HG02678 (cell line): ENCODE data around the gene SLX9.

Experiments
- ATAC-seq: cut with Tn5 transposase; IDR thresholded peaks from one replicate; pipeline ENCODE4 v1.9.1; 2021; ENCODE audit warnings: mild to moderate bottlenecking, moderate library complexity; ENCODE audit not compliant: unreplicated experiment

The SLX9 gene

DNA sequence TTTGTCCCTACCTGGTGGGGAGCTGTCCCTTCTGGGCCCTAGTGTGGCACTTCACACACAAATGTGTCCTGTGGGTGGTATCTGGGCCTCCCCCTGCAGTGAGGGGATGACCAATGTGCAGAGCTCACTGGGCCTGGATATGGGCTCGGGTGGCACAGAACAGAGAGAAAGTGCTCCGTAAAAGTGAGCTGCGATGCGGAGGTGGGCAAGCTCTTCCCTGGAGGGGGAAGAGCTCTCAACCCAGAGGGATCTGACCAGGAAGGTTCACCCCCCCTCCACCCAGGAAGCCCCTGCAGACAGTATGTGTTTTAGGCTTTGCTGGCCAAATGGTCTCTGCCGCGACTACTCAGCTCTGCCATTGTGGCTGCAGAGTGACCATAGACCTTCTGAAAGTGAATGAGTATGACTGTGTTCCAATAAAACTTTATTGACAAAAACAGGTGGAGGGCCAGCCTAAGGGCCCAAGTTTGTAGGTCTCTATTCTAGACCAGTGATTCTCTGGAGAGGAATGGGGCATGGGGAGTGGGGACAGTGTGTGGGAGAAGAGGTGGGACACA, 10.5 kb upstream of the SLX9 start:
- no peak for ATAC-seq

DNA sequence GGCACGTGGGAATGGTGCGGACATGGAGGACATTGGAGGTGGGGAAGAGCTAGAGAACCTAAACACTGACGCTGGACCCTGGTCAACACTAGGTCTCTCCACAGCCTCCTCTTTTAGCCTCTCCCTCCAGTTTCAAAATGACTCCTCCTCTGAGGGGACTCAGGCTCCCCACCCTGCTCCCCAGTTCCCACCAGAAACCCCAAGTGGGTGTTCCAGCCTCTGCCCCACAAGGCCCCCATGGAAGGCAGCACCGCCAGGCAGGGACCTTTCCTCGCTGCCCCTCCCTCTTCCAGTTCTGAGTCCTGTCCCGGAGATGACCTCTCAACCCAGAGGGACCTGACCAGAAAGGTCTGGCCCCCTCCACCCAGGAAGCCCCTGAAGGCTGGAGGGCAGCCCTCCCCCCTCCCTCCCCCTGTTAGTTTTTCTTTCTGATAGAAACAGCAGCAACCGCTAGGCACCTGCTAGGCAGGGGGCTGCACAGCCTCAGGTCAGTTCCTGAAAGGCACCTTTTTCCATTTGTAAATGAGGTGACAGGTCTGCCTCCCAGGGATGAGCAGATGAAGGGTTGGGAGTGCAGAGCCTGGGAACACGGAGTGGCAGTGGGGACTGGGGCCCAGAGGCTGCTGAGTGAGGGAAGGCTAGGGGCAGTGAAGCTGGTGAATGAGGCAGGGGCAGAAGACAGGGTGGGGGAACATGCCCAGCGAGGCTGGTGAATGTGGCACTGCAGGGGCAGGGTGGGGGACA, 9.9 kb upstream of the SLX9 start:
- ATAC-seq, result no peak

DNA sequence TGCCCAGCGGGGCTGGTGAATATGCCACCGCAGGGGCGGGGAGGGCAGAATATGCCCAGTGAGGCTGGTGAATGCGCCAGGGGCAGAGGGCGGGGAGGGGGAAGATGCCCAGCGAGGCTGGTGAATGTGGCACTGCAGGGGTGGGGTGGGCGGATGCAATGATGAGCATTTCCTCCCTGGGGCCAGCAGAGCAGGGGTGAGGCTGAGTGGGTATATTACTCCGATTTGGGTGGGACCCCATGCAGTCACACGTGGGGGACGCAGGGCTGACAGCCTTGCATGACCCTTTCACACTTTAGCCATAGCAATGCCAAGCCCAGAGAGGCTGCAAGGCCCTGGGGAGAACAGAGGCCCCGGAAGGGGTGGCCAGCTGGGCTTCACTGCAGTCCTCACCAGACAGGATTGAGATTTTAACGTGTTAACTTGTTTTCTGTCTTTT, 9.3 kb upstream of the SLX9 start:
- ATAC-seq, result no peak

DNA sequence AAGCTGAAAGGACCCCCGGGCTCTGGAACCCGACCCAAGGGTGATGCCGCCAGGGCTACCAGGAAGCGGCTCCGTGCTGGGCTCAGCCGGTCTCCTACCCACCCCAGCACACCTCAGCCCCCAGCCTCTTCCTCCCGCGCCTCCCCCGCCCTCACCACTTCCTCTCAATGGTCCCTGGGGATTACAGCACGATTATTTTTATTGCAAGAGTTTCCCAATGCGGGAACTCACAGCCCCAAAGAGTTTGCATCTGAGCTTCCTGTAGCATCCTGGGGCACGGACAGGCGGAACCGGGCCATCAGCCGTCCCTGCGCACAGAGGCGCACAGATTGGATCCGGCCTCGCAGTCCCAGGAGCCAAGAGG, 8.7 kb upstream of the SLX9 start:
- ATAC-seq, result no peak

DNA sequence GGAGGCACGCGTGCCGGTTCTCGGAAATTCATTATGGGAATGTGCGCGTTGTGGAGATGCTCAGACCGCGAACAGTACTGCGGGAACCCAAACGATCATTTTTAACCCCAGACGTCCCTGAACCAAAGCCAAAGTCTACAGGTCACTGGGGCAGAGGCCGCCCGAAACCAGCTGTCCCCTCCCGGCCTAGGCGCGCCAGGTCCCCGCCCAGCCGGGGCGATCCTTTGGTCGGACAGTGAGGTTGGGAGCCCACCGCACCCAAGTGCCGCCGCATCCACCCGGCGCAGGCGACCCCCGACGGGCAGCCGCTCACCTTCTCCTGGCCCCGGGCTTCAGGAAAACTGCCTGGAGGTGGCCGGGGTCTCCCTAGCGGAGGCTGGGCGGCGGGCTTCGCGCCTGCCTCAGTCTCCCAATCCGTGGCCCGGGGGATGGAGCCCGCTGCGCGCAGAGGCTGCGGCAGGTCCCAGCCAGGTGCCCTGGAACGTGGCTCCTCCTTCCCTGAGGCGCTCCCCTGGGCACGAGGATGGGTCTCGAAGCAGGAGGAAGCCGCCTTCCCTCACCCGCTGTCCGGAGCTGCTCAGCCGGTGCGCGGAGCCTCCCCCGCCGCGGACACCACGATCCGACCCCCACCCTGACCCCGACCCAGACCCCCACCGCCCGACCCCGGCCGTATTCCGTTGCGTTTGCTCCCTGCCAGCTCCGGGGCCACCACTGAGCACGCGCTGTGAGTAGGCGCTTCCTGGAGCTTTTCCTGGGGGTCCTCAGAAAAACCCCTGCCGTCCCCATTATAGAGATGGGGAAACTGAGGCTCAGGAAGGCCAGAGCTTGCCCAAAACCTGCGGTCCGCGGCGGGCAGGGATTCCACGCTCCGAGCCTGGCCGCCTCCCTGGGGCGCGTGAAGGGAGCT, 8.1 kb upstream of the SLX9 start:
- no peak for ATAC-seq

DNA sequence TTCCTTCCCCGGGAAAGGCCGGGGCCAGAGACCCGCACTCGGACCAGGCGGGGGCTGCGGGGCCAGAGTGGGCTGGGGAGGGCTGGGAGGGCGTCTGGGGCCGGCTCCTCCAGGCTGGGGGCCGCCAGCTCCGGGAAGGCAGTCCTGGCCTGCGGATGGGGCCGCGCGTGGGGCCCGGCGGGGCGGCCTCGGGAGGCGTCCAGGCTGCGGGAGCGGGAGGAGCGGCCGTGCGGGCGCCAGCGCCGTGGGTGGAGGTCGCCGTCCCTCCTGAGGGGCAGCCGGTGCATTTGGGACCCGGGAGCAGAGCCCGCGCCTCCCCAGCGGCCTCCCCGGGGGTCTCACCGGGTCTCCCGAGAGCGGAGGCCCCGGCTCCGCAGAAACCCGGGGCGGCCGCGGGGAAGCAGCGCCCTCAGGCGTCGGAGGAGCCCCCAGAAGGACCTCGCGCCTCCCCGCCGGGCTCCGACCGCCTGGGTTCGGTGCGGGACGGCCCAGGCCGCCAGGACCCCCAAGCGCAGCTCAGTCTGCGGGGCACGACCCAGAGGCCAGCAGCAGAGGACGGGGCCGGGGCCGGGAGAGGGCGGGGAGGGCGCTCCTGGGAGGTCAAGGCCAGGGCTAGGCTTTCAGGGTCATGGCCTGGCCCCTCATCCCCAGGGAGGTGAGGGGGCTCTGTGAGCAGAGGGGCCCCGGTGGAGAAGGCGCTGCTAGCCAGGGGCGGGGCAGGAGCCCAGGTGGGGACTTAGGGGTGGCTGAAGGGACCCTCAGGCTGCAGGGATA, 7.2 kb upstream of the SLX9 start:
- no peak for ATAC-seq

DNA sequence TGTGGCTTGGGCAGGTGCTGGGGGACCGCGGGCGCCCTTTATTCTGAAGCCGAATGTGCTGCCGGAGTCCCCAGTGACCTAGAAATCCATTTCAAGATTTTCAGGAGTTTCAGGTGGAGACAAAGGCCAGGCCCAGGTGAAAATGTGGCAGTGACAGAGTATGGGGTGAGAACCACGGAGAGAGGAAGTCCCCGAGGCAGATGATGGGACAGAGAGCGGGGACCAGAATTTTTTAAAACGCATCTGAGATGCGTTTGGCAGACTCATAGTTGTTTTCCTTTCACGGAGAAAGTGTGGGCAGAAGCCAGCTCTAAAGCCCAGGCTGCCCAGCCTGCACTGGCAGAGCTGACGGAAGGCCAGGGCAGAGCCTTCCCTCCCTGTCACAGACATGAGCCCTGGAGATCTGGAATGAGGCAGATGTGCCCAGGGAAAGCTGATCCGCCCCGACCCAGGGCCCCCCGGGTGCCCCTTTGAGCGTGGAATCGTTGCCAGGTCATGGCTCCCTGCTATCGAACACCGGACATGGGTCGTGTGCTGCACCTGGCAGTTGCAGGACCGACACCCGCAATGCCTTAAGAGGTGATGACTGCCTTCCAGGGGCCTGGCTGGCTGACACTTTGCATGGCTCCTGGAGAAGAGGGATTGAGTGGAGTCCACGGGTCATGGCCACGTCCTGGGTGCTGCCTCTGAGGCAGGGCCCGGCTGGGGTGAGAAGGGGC, 6.5 kb upstream of the SLX9 start:
- no peak for ATAC-seq

DNA sequence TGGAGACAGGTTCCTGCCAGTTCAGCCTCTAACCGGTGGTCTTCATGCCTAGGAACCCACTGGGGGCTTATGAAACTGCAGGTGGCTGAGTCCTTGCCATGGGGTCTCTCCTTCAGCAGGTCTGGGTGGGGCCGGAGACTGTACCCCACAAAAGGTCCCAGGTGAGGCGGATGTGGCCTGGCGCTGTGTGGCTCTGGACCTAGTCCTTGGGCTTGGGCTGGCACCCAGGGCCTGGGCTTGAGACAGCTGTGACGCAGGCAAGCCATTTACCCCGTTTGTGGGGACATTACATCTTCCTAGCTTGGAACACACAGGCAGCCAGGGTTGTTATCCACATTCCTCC, 5.9 kb upstream of the SLX9 start:
- no peak for ATAC-seq

DNA sequence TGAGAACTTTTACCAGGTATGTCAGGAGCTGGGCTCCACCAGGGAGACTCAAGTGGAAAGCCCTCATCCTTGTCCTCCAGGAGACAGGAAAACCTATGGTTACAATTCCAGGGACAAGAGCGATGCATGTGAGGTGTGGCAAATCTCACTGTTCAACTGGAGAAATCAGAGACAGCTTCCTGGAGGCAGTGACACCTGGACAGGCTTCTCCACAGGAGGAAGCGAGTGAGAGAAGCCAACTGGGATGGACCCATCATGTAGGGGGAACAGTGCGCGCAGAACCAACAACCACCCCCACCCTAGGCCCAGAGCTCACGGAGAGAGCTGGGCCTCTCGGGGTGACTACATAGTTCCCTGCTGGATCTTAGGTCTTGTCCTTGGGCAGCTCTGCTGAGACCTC, 5.6 kb upstream of the SLX9 start:
- ATAC-seq, result no peak

DNA sequence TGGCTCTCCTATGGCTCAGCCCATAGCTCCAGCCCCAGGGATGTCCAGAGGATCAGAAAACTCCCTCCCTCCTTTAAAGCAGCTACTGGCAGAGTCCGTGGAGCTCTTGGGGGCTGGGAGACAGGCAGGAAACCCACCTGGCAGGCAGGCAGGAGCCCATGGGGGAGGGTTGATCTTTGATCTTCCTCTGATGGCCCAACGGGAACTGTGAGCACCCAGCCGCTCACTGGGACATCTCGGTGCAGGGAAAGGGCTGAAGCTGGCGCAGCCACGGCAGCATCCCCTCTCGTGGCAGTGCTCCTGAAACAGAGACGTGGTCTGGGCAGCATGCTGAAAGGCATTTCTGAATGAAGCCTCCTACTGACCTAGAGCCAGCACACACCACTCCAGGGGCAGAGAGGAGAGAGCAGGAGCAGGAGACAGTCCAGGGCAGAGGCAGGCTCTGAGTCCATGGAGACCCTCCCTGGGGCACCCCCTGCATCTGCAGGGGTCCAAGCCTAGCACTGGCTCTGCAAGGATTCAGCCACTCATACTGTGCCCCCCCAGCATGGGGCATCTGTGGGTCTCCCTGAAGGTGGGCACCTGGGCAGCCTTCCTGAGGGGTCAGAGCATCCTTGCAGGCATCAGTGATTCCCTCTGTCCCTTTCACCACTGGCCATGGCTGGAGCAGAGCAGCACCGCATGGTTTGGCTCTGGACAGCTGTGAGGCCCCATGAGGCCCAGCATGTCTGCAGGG, 4.9 kb upstream of the SLX9 start:
- no peak for ATAC-seq

DNA sequence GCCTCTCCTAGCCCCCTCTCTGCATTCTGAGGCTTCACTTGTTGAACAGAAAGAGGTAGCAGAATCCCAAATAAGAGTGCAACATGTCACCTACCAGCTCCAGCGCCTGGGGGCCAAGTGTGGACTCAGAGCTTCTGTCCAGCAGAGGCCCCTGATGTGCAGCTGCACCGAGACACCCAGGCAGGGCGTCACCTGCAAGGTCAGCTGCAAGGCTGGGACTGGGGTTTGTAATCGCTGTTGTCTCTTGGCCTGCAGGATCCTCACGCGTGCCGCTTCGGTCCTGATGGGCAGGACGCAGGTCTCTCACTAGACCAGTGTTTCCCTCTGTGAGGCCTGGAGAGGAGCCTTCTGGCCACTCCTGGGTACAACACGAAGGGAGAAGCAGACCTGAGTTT, 4.3 kb upstream of the SLX9 start:
- no peak for ATAC-seq

DNA sequence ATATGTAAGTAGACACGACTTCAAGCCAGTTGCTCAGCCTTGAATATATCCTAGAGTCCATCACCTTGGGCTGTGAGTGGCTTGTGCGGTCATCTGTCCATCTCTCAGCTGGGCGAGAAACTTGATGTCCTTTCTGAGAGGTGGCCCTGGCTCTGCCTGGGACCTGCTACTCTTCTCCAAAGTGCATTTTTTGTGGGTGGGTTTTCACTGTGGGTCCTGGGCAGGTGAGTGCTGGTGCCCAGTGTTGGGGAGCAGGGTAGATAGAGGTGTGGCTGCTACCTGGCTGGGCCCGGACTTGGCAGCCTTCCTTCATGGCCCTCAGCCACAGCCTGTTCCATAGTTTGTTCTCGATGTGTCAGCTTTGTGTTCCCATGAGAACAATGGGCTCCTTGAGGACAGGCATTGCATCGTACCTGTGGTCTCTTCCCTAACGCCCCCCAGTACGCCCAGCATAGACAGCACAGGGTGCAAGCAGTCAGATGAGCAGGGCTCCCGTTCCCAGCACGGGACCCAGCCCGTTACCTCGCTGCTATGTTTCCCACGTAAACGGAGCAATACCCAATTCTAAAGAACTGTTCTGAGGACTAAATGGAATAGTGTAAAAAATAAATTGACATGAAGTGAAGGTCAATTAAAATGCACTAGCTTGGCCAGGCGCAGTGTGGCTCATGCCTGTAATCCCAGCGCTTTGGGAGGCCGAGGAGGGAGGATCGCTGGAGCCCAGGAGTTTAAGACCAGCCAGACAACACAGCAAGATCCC, 877 bp upstream of the SLX9 start:
- ATAC-seq, result no peak

DNA sequence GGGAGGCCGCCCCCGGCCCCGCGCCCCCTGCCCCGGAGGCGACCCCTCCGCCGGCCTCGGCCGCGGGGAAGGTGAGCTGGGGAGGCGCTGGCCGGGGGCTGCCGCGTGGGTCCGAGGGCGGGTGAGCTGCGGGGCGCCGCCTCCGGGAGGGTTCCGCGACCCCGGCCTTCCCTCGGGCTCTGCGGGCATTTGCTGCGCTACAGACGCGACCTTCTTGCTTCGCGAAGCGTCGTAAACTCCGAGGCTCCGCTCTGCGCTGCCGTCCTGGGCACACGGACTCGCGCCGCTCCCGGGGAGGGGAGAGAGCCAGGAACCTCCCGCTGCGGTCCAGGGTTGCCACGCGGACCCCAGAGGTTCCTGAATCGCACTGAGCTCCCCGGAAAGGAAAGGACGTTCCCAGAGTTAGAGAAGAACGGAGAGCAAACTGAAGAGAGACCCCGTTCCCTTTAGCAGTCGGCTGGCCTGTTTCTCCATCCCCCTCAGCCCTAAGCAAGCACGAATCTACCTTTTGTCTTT, 345 bp downstream of the SLX9 start:
- peak; percentile 40 for ATAC-seq

DNA sequence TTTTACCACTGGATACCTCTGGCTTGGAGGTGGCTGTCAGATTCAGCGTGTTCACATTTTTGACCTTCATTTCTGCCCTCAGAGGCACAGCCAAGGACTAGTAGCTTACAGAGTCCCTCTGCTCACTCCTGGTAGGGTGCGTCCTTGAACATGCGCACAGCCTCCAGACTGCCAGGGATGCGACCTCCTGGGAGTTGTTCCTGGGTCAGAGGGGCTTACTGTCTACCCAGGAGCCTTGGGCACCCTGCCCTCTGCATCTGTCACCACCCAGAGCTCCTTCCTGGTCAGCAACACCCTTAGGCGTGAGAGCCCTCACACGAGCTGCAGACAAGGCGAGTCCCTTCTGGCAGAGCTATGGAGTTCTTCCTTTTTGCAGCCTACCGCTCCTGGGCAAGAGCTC, 1.7 kb downstream of the SLX9 start:
- ATAC-seq, result no peak

DNA sequence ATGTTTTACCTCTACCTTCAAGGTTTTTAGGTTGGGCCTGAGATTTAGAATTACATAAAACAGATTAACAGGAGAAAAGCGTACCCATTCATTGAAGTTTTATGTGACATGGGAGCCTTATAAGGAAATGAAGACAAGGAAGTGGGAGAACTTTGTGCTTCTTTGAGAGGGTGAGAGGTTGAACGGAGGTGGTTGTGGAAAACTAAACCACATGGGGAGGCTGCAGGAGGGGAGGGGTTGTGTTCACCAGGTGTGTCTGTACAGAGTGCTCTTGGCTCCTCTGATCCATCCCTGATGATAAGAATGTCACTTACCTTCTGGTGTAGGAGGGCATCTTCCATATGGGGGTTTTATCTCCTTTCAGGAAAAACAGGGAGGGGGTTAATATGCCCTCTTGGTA, 2.7 kb downstream of the SLX9 start:
- no peak for ATAC-seq

DNA sequence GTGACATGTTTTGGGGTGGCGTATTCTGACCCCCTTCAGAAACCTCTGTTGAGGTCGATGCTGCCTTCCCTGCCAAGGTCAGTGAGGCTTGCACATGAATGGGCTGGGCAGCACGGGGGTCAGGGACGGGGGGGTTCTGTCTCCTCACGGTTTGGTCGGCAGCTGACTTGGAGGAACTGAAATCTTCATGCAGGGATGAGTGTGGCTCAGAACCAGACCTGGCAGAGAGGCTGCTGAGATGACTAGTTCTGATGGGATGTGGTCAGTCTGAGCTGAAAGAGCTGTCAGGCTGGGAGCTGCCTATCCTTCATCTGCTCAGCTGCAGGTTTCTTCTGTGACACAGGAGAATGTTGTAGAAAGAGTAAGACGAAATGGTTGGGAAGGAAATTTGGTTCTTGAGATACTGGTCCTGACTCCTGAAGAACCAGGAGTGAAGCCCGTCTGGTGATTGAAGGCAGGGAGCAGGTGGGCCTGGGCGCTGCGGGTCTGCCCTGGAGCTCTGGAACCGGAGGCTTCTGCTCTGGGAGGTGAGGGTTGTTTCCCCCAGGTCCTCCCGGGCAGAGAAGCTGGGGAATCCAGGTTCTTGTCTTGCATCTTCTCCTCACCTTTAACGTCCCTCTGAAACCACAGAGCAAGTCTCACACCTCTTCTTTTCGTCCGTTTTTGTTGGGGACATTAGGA, 3.3 kb downstream of the SLX9 start:
- no peak for ATAC-seq

DNA sequence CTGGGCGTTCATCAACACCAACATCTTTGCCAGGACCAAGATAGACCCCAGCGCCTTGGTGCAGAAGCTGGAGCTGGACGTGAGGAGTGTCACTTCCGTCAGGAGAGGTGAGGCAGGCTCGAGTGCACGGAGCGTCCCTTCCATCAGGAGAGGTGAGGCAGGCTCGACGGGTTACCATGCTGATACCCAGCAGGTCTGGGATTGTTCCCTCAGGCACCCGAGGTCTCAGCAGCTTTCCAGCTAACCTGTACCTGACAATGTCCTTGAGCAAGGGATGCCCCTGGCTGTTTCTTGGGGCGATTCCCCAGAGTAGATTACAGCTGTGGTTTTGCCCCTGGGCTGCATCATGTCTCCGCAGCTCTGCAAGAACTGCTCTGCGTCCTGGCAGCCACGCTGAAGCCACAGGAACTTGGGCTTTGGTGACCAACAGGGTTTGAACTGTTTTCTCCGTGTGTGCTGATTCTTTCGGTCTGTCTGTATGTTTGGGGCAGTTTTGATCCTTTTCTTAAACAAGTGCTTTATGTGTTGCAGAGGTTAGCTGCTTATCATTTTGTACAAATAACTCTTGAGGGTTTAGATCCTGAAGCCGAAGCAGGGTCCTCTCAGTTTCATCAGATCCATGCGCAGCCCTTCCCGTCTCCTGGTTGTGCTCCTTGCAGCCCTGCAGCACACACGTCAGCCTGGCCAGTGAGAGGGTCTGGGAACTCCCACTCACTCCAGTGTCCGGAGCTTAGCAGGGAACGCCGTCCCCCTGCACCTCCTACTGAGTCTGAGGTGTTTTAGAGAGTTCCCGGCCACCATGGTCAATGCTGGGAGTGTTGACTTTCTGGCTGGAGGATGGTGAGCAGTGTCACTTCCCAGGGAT, 4.1 kb downstream of the SLX9 start:
- ATAC-seq, result no peak

DNA sequence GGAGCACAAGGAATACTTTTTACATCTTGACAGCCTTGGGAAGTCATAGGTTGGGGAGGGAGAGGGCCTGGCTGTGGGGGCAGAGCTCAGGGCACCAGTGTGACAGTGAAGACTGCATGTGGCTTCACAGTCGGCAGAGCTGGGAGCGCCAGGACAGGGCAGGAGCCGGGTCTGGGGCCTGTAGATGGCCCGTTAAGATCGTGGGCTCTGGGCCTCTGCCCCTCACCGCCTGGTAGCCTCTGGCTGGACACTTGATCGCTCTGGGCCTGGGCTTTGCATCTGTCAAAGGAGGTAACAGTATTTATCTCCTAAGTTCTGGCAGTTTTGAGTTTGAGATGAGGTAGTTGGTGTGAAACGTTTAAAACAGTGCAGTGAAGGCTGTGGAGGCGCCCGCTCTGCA, 4.8 kb downstream of the SLX9 start:
- no peak for ATAC-seq
